Inferior parietal cortex (tissue), 1 donor: ENCODE measurements around the gene SLC1A6.
"Not testable (repeated sequence)": the region's sequence is repeated elsewhere in the genome, so short reads cannot be mapped to it uniquely, and the experiment has no call there.

Source experiments
- DNase-seq: peaks from one replicate; pipeline ENCODE4 v3.0.0-alpha.2; 2016; ENCODE audit errors: extremely low spot score

SLC1A6 gene

GRCh38 chr19:14957464-14957863 is 22.2 kb downstream of the SLC1A6 start:
- DNase-seq = no peak

- no peak for DNase-seq
Observed at GRCh38 chr19:14954071-14954655, 25.5 kb downstream of the SLC1A6 start.

- no peak for DNase-seq
Observed at GRCh38 chr19:14952767-14953166, 26.9 kb downstream of the SLC1A6 start.

GRCh38 chr19:14950421-14950820 is 29.2 kb downstream of the SLC1A6 start:
- DNase-seq = no peak

- no peak for DNase-seq
Observed at GRCh38 chr19:14949876-14950275, 29.8 kb downstream of the SLC1A6 start.

- not testable (repeated sequence) for DNase-seq
Observed at GRCh38 chr19:14949413-14949812, 30.3 kb downstream of the SLC1A6 start.

- DNase-seq = no peak
Observed at GRCh38 chr19:14944456-14944855, 35.2 kb downstream of the SLC1A6 start.

GRCh38 chr19:14943601-14944000 is 36.1 kb downstream of the SLC1A6 start:
- peak; percentile 6 for DNase-seq

- no peak for DNase-seq
Observed at GRCh38 chr19:14941189-14941588, 38.5 kb downstream of the SLC1A6 start, which contains the start of gene OR7C2. Gene OR7C2 (plus strand): TSS chr19:14941489. CDS start chr19:14941489, 0 bp downstream.

GRCh38 chr19:14940266-14940665 is 39.4 kb downstream of the SLC1A6 start:
- DNase-seq = no peak

GRCh38 chr19:14933506-14933905 is 46.2 kb downstream of the SLC1A6 start:
- no peak for DNase-seq

GRCh38 chr19:14916848-14917247 is 62.8 kb downstream of the SLC1A6 start:
- no peak for DNase-seq

GRCh38 chr19:14915116-14915515 is 64.5 kb downstream of the SLC1A6 start:
- DNase-seq = no peak

- DNase-seq = no peak
Observed at GRCh38 chr19:14906711-14907110, 73.0 kb downstream of the SLC1A6 start.

- no peak for DNase-seq
Observed at GRCh38 chr19:14901675-14902260, 77.9 kb downstream of the SLC1A6 start.
